ENCODE results near the gene KIF3A.

KIF3A gene

DNA sequence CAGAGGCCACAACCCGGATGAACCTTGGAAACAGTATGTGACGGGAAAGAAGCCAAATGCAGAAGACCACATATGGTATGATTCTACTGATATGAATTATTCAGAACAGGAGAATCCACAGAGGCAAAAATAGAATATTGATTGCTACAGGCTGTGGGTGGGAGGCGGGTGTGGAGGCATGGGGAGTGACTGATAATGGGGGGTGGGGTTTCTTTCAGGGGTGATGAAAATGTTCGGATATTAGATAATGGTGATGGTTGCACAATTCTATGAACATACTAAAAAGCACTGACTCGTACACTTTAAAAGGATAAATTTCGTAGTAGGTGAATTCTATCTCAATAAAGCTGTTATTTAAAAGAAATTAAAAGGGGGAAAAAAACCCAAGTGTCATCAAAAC lies 52.9 kb downstream of the KIF3A start:
- Histone ChIP-seq H3K36me3 (ENCODE audit: insufficient read depth, low read length) (no peaks in the 10 kb centered on the region), H3K27me3 (ENCODE audit: insufficient read depth, low read length) (no peaks in the 10 kb centered on the region), H3K4me3 (ENCODE audit: low read length) (no peak overlapping the region), H3K4me1 (ENCODE audit: insufficient read depth, low read length) (no peaks in the 10 kb centered on the region), H3K9me3 (ENCODE audit: low read length) (no peaks in the 10 kb centered on the region), H2AFZ (ENCODE audit: low read depth, low read length) (no peak overlapping the region)

DNA sequence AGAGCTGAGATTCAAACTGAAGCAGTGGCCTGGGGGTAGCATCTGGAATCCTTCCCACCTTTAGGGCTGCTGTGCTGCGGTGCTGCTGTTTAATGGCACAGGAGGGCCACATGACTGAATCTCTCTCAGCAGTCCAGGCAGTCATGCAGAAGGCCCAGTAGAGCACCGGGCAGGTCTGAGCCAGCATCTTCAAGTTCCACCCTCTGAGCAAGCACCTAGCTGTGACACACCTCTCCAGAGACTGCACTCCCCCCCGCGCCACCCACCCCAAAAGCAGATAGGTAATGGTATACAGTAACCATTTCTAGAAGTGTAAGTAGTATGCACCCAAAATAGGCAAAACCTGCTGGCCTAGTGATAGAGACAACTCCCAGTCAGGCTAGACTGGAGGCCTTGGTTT lies 55.4 kb downstream of the KIF3A start:
- no peaks in the 10 kb centered on the region for H3K4me1 ChIP-seq (ENCODE audit: insufficient read depth, low read length)
- H3K9me3 ChIP-seq (ENCODE audit: low read length), result no peaks in the 10 kb centered on the region
- H3K27me3 ChIP-seq (ENCODE audit: insufficient read depth, low read length), result no peaks in the 10 kb centered on the region
- no peak overlapping the region for H3K4me3 ChIP-seq (ENCODE audit: low read length)
- no peak overlapping the region for H2AFZ ChIP-seq (ENCODE audit: low read depth, low read length)
- no peaks in the 10 kb centered on the region for H3K36me3 ChIP-seq (ENCODE audit: insufficient read depth, low read length)

- no peak overlapping the region for H3K4me3 ChIP-seq (ENCODE audit: low read length)
- H3K9me3 ChIP-seq (ENCODE audit: low read length), result no peaks in the 10 kb centered on the region
- H2AFZ ChIP-seq (ENCODE audit: low read depth, low read length), result no peak overlapping the region
- H3K27me3 ChIP-seq (ENCODE audit: insufficient read depth, low read length), result no peaks in the 10 kb centered on the region
- no peaks in the 10 kb centered on the region for H3K4me1 ChIP-seq (ENCODE audit: insufficient read depth, low read length)
- no peaks in the 10 kb centered on the region for H3K36me3 ChIP-seq (ENCODE audit: insufficient read depth, low read length)
Measured at GRCh38 chr5:132681476-132681831, 55.9 kb downstream of the KIF3A start.

GRCh38 chr5:132680780-132681475 lies 56.4 kb downstream of the KIF3A start:
- Histone ChIP-seq H3K36me3 (ENCODE audit: insufficient read depth, low read length) (no peaks in the 10 kb centered on the region), H3K27me3 (ENCODE audit: insufficient read depth, low read length) (no peaks in the 10 kb centered on the region), H3K4me3 (ENCODE audit: low read length) (no peak overlapping the region), H3K9me3 (ENCODE audit: low read length) (no peaks in the 10 kb centered on the region), H3K4me1 (ENCODE audit: insufficient read depth, low read length) (no peaks in the 10 kb centered on the region), H2AFZ (ENCODE audit: low read depth, low read length) (no peak overlapping the region)

GRCh38 chr5:132679717-132680380 lies 57.5 kb downstream of the KIF3A start:
- Histone ChIP-seq H3K36me3 (ENCODE audit: insufficient read depth, low read length) (no peaks in the 10 kb centered on the region), H3K4me3 (ENCODE audit: low read length) (no peak overlapping the region), H3K9me3 (ENCODE audit: low read length) (no peaks in the 10 kb centered on the region), H3K4me1 (ENCODE audit: insufficient read depth, low read length) (no peaks in the 10 kb centered on the region), H2AFZ (ENCODE audit: low read depth, low read length) (no peak overlapping the region), H3K27me3 (ENCODE audit: insufficient read depth, low read length) (no peaks in the 10 kb centered on the region)

DNA sequence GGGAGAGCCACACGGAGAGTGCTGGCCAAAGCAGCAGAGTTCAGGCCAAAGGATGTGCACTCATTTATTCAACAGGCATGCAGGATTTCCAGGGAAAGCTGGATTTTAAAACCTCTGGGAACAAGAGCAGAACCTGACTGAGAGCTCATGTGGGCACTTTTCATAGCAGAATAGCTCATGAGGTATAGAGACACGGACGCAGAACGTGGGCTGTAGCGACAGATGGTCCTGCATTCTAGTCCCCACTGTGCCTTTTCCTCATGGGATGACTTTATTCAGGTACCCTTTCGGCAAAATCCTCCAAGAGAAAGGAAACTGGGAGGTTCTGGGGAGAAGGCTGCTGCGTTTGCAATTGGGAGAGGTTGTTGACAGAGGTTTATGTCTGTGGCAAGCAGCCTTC lies 58.2 kb downstream of the KIF3A start:
- no peak overlapping the region for H3K4me3 ChIP-seq (ENCODE audit: low read length)
- no peaks in the 10 kb centered on the region for H3K36me3 ChIP-seq (ENCODE audit: insufficient read depth, low read length)
- no peaks in the 10 kb centered on the region for H3K9me3 ChIP-seq (ENCODE audit: low read length)
- H2AFZ ChIP-seq (ENCODE audit: low read depth, low read length), result no peak overlapping the region
- no peaks in the 10 kb centered on the region for H3K4me1 ChIP-seq (ENCODE audit: insufficient read depth, low read length)
- H3K27me3 ChIP-seq (ENCODE audit: insufficient read depth, low read length), result peaks cover 3% of the 10 kb centered on the region

DNA sequence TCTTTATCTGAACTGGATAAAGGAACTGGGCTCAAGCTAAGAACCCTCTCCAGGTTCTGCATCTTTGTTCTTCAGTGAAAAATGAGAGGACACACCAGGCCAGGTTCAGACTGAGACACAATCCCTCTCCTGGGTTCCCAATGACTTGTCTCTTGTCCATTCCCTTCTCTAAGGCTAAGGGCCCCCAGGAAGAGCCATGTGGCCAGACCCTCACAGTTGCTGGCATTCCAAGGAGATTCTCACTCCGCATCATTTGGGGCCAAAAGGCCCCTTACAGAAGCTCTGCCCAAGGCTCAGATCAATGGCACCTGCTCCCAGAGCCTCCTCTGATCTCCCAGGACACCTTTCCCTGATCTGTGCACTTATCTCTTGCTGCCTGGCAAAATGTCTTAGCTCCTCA lies 58.6 kb downstream of the KIF3A start:
- Histone ChIP-seq H3K36me3 (ENCODE audit: insufficient read depth, low read length) (no peaks in the 10 kb centered on the region), H2AFZ (ENCODE audit: low read depth, low read length) (no peak overlapping the region), H3K27me3 (ENCODE audit: insufficient read depth, low read length) (peaks cover 6% of the 10 kb centered on the region), H3K4me1 (ENCODE audit: insufficient read depth, low read length) (no peaks in the 10 kb centered on the region), H3K9me3 (ENCODE audit: low read length) (no peaks in the 10 kb centered on the region), H3K4me3 (ENCODE audit: low read length) (no peak overlapping the region)

GRCh38 chr5:132677682-132678400 lies 59.5 kb downstream of the KIF3A start:
- H3K9me3 ChIP-seq (ENCODE audit: low read length), result no peaks in the 10 kb centered on the region
- no peak overlapping the region for H3K4me3 ChIP-seq (ENCODE audit: low read length)
- no peaks in the 10 kb centered on the region for H3K36me3 ChIP-seq (ENCODE audit: insufficient read depth, low read length)
- no peak overlapping the region for H2AFZ ChIP-seq (ENCODE audit: low read depth, low read length)
- H3K4me1 ChIP-seq (ENCODE audit: insufficient read depth, low read length), result no peaks in the 10 kb centered on the region
- H3K27me3 ChIP-seq (ENCODE audit: insufficient read depth, low read length), result peaks cover 6% of the 10 kb centered on the region

- H3K9me3 ChIP-seq (ENCODE audit: low read length), result no peaks in the 10 kb centered on the region
- H3K4me3 ChIP-seq (ENCODE audit: low read length), result no peak overlapping the region
- no peaks in the 10 kb centered on the region for H3K36me3 ChIP-seq (ENCODE audit: insufficient read depth, low read length)
- H3K4me1 ChIP-seq (ENCODE audit: insufficient read depth, low read length), result no peaks in the 10 kb centered on the region
- peaks cover 6% of the 10 kb centered on the region for H3K27me3 ChIP-seq (ENCODE audit: insufficient read depth, low read length)
- no peak overlapping the region for H2AFZ ChIP-seq (ENCODE audit: low read depth, low read length)
Measured at GRCh38 chr5:132677191-132677590, 60.2 kb downstream of the KIF3A start.

- Histone ChIP-seq H3K4me1 (ENCODE audit: insufficient read depth, low read length) (no peaks in the 10 kb centered on the region), H3K36me3 (ENCODE audit: insufficient read depth, low read length) (no peaks in the 10 kb centered on the region), H3K4me3 (ENCODE audit: low read length) (no peak overlapping the region), H3K27me3 (ENCODE audit: insufficient read depth, low read length) (peaks cover 6% of the 10 kb centered on the region), H2AFZ (ENCODE audit: low read depth, low read length) (no peak overlapping the region), H3K9me3 (ENCODE audit: low read length) (no peaks in the 10 kb centered on the region)
Measured at GRCh38 chr5:132675936-132676689, 61.2 kb downstream of the KIF3A start.

- Histone ChIP-seq H3K4me1 (ENCODE audit: insufficient read depth, low read length) (no peaks in the 10 kb centered on the region), H3K4me3 (ENCODE audit: low read length) (no peak overlapping the region), H3K9me3 (ENCODE audit: low read length) (no peaks in the 10 kb centered on the region), H3K27me3 (ENCODE audit: insufficient read depth, low read length) (peaks cover 6% of the 10 kb centered on the region), H3K36me3 (ENCODE audit: insufficient read depth, low read length) (no peaks in the 10 kb centered on the region), H2AFZ (ENCODE audit: low read depth, low read length) (no peak overlapping the region)
Measured at GRCh38 chr5:132674671-132675506, 62.5 kb downstream of the KIF3A start.

GRCh38 chr5:132673939-132674630 lies 63.3 kb downstream of the KIF3A start, which contains the start of gene IL4:
Gene IL4, plus strand, starts transcription at chr5:132673989. Its CDS starts 62 bp downstream, at chr5:132674051.
- H3K4me3 ChIP-seq (ENCODE audit: low read length), result no peak within 1 kb of the TSS
- no peaks in the 10 kb centered on the region for H3K36me3 ChIP-seq (ENCODE audit: insufficient read depth, low read length)
- H3K9me3 ChIP-seq (ENCODE audit: low read length), result no peaks in the 10 kb centered on the region
- no peak within 1 kb of the TSS for H2AFZ ChIP-seq (ENCODE audit: low read depth, low read length)
- H3K4me1 ChIP-seq (ENCODE audit: insufficient read depth, low read length), result no peaks in the 10 kb centered on the region
- peaks cover 6% of the 10 kb centered on the region for H3K27me3 ChIP-seq (ENCODE audit: insufficient read depth, low read length)
